GM10248 (cell line): ENCODE results near the gene PRR15L.

Experiments used
- CTCF ChIA-PET: fragments of 300-600 bp; sonication (Branson Sonifier 250); formaldehyde crosslinking; extraction: SDS; loops from one replicate; lab custom pipeline; 2021; ENCODE audit warnings: antibody characterized with exemption; lab: Yijun Ruan, JAX
- POLR2A ChIA-PET: fragments of 350-650 bp; sonication (Branson Sonifier 250); formaldehyde crosslinking; extraction: SDS; loops from one replicate; lab custom pipeline; 2020; ENCODE audit warnings: antibody characterized with exemption; lab: Yijun Ruan, JAX
- DNase-seq: peaks from one replicate; pipeline ENCODE4 v3.0.0; 2012; ENCODE audit errors: extremely low spot score
- CTCF ChIP-seq: IDR thresholded peaks from 2 replicates; pipeline ENCODE4 v1.5.1; 2012; ENCODE audit warnings: mild to moderate bottlenecking, low read depth; ENCODE audit errors: extremely low read depth, missing control alignments, control extremely low read depth

Gene PRR15L

GRCh38 chr17:47957591-47958490 is at the start of gene PRR15L:
TSS of gene PRR15L (minus strand) at chr17:47957883. CDS start at chr17:47953234, 4,649 bp downstream.
- CTCF ChIA-PET: interaction anchor here (1.1 to 25.3 kb wide), 4 partner anchors 10 to 56 kb away, joined by 4 to 584 read pairs (median 206); partner anchors contain the start of genes CDK5RAP3 and PNPO
- TF ChIP-seq CTCF: no peak
- POLR2A ChIA-PET: interaction anchor here (0.6 kb wide), 1 partner anchor 203 kb away, joined by 3 read pairs; no protein-coding TSS in a partner anchor
- no peak for DNase-seq

GRCh38 chr17:48006936-48007709 is 49.4 kb upstream of the PRR15L start:
- DNase-seq: no peak
- no peak for TF ChIP-seq CTCF
- CTCF ChIA-PET: interaction anchor here (1.2 to 1.6 kb wide), 4 partner anchors 11 to 35 kb away, joined by 3 to 9 read pairs (median 4); partner anchors contain the start of gene CDK5RAP3
- POLR2A ChIA-PET: no interaction called here

- POLR2A ChIA-PET: interaction anchor here (0.6 kb wide), 2 partner anchors 26 to 42 kb away, joined by 4 read pairs; no protein-coding TSS in a partner anchor
- no peak for TF ChIP-seq CTCF
- no peak for DNase-seq
- CTCF ChIA-PET: interaction anchor here (1.2 to 14.8 kb wide), 7 partner anchors 9 to 61 kb away, joined by 3 to 143 read pairs (median 5); partner anchors contain the start of gene CDK5RAP3
Measured at GRCh38 chr17:48004983-48005382, 47.3 kb upstream of the PRR15L start.

GRCh38 chr17:48003417-48004151 is 45.9 kb upstream of the PRR15L start:
- ChIA-PET CTCF (interaction anchor here (0.8 to 14.8 kb wide), 11 partner anchors 11 to 161 kb away, joined by 3 to 143 read pairs (median 5); partner anchors contain the start of gene CDK5RAP3), POLR2A (no interaction called here)
- no peak for DNase-seq
- no peak for TF ChIP-seq CTCF

GRCh38 chr17:48002916-48003416 is 45.3 kb upstream of the PRR15L start:
- CTCF ChIA-PET: interaction anchor here (0.7 to 14.8 kb wide), 9 partner anchors 11 to 282 kb away, joined by 3 to 143 read pairs (median 5); partner anchors contain the start of gene CDK5RAP3
- TF ChIP-seq CTCF: no peak
- POLR2A ChIA-PET: interaction anchor here (0.6 kb wide), 1 partner anchor 42 kb away, joined by 4 read pairs; no protein-coding TSS in a partner anchor
- DNase-seq: no peak
